Neural progenitor cell (in vitro differentiated cells): ENCODE results near the gene POU6F2.
A peak's percentile ranks its signal among the peaks of the same experiment; 100 is the strongest.

Experiments used
- CTCF ChIP-seq: fragments of 200-600 bp; sonication (generic); IDR thresholded peaks from 2 replicates; pipeline ENCODE4 v1.5.1; 2017; ENCODE audit warnings: antibody characterized with exemption, mild to moderate bottlenecking
- EZH2 ChIP-seq: fragments of 200-600 bp; sonication (generic); IDR thresholded peaks from 2 replicates; pipeline ENCODE4 v1.6.1; 2017; ENCODE audit warnings: antibody characterized with exemption, mild to moderate bottlenecking, moderate library complexity
- EZH2phosphoT487 ChIP-seq: fragments of 200-600 bp; sonication (generic); IDR thresholded peaks from 2 replicates; pipeline ENCODE4 v1.6.1; 2017; ENCODE audit warnings: antibody characterized with exemption

GRCh38 chr7:38929460-38930171 is 48.1 kb upstream of the POU6F2 start:
- TF ChIP-seq CTCF (peak; percentile 13), EZH2 (no peak), EZH2phosphoT487 (no peak)
